Epithelial cell of proximal tubule (primary cell): Measurements from ENCODE around the gene MINK1. TPM values are rescaled to one million over a fixed set of nuclear protein-coding genes. Genes with fewer than 3 reads are reported as not detected.

Source experiments
- DNase-seq: peaks from one replicate; pipeline ENCODE4 v3.0.0-alpha.2; 2011; ENCODE audit warnings: low read depth
- H3K4me3 ChIP-seq: 2 replicates; pipeline ENCODE4 v1.5.1; 2011; ENCODE audit warnings: low read depth, mild to moderate bottlenecking, low read length
- total RNA-seq: library from RNA; depleted of rRNA; stranded (reverse); fragments of >200 nt; gene quantifications from 2 replicates; pipeline ENCODE4 v1.2.3, GENCODE V29; 2015
- TF ChIP-seq, protein P1 (sequence below): conservative IDR thresholded peaks from 2 replicates; pipeline ENCODE4 v1.5.1; 2012; ENCODE audit warnings: low read depth, mild to moderate bottlenecking, low read length

Gene MINK1
- total RNA-seq, 1 donor from 2014 or later, result 39.9 TPM

DNA sequence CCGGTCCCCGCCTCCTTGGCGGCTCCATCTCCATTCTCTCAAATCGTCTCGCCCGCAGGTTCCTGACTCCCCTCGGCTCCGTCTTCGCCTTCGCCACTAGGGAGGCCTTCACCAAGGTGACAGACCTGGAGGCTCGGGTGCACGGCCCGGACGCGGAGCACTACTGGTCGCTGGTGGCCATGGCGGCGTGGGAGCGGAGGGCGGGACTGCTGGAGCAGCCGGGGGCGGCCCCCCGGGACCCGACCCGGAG, 43.5 kb upstream of the MINK1 start:
- DNase-seq, result no peak
- peak overlapping the region; percentile 65 for H3K4me3 ChIP-seq
- TF ChIP-seq, protein P1, sequence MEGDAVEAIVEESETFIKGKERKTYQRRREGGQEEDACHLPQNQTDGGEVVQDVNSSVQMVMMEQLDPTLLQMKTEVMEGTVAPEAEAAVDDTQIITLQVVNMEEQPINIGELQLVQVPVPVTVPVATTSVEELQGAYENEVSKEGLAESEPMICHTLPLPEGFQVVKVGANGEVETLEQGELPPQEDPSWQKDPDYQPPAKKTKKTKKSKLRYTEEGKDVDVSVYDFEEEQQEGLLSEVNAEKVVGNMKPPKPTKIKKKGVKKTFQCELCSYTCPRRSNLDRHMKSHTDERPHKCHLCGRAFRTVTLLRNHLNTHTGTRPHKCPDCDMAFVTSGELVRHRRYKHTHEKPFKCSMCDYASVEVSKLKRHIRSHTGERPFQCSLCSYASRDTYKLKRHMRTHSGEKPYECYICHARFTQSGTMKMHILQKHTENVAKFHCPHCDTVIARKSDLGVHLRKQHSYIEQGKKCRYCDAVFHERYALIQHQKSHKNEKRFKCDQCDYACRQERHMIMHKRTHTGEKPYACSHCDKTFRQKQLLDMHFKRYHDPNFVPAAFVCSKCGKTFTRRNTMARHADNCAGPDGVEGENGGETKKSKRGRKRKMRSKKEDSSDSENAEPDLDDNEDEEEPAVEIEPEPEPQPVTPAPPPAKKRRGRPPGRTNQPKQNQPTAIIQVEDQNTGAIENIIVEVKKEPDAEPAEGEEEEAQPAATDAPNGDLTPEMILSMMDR, result no peak

DNA sequence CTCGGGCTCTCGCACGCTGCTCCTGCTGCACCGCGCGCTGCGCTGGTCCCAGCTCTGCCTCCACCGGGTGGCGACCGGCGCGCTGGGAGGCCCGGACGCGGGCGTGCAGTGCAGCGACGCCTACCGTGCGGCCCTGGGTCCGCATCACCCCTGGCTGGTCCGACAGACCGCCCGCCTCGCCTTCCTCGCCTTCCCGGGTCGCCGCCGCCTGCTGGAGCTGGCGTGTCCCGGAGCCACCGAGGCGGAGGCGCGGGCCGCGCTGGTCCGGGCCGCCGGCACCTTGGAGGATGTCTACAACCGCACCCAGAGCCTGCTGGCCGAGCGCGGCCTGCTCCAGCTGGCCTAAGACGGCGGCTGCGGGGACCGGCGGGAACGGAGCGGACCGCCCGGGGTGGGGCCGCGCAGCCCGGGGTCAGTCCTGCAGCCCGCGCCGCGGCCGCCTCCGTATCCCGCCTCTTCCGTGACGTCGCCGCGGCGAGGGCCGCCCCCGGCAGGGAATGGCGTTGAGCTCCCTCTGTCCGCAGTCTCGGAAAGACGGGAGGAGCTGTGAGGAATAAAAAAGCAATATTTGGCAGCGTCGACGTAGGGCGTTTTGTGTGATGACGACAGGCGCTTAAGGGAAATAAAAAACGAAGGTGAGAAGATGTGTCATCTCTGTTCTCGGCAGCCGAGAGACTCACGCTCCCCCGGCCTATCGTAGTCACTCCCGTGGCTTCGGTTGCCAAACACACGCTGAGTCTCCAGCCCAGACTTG, 43.0 kb upstream of the MINK1 start:
- peak; percentile 32 for DNase-seq
- peak overlapping the region; percentile 65 for H3K4me3 ChIP-seq
- TF ChIP-seq, protein P1, result peak; percentile 57

DNA sequence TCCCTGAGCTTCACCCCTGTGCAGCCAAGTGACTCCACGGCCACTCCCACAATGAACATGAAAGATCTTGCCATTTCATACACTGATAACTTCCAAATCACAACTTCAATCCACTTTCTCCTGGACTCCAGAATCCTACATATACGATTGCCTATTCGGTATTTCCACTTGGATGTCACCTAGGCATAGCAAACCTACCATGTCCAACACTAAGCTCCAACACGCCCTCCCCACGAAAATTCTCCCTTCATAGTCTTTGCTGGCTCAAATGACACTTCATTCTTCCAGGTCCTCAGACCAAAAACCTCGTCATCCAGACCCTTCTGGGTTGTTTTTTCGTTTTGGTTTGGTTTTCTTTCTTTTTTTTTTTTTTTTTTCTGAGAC, 42.4 kb upstream of the MINK1 start:
- TF ChIP-seq, protein P1, result no peak
- peak overlapping the region; percentile 65 for H3K4me3 ChIP-seq
- DNase-seq, result no peak

DNA sequence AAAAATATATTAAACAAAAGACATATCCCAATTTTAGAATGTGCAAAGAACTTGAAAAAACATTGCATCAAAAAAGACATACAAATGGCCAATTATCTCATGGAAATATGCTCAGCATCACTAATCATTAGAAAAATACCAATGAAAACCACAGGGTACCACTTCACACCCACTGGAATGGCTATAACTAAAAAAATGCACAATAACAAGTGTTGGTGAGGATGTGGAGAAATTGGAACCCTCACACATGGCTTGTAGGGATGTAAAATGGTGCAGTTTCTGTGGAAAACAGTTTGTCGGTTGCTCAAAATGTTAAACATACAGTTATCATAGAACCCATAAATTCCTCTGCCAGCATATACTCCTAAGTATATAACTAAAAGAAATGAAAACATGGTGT, 38.0 kb upstream of the MINK1 start:
- DNase-seq, result no peak
- H3K4me3 ChIP-seq, result no peak overlapping the region

DNA sequence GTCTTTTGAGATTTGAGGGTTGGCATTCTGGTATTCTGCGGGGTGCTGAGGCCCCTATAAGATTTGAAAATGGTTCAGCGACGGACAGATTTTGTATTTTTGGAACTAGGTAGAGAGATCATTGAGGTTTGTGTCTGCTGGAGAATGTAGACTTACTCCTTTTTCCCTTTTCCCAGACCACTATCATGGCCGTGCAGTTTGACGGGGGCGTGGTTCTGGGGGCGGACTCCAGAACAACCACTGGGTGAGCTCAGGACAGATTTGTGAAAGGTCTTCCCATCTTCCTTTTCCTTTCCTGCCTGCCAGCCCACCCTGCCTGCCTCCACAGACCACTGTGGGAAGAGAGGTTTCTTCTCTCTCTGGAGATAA, 36.6 kb upstream of the MINK1 start:
- H3K4me3 ChIP-seq, result peak overlapping the region; percentile 95
- TF ChIP-seq, protein P1, result no peak
- no peak for DNase-seq

More for the DNA sequence above, 38.0 kb upstream of the MINK1 start:
- TF ChIP-seq, protein P1, result no peak

DNA sequence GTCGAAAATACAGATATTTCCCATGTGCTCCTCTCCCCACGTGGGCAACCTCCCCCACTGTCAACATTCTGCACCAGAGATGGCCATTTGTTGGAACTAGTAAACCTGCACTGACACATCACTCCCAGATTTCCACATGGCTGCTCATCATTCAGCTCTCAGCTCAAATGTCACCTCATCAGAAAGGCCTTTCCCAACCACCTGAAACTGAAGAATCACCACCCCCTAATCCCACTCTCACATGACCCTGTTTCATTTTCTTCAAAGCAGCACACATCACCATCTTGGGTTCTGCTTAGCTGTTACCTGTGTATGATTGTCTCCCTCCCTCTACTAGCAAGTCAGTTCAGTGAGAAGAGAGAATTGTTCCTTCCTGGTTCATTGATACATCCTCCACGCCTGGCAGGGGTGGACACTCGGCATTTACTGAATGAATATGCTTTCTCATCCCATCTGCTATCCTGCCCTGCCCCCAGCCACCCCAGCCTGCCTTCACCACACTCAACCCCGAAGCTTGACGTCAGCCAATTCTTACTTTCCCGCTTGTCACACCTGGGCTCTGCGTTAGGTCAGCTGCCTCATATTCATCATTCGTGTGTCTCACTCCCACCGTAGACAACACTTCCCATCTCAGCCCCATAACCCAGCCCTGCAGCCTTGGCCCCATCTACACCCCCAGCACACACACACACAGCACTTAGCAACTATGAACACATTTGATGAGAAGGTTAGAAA, 32.5 kb upstream of the MINK1 start:
- H3K4me3 ChIP-seq, result no peak overlapping the region
- DNase-seq, result no peak
- TF ChIP-seq, protein P1, result no peak

DNA sequence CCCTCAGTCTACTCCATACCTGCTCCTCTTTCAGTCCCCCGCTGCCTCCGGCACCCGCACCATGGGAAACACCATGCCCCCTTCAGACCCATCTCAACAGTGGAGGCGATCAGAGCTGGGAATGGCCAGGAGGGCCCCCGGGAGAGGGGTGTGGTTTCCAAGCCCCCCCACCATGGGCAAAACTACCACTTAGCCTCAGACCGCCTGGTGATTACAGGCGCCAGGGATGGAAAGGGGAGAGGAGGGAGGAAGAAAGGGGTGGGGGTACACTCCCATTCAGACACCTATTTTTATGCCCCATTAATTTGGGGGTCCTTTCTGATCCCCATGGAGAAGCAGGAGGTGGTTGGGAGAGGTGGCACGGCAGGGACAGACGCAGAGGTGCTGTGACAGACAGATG, 30.9 kb upstream of the MINK1 start, which contains the start of gene C17orf114:
Gene C17orf114 (minus strand): TSS at position 101 of the 400 bp plus-strand sequence.
- TF ChIP-seq, protein P1, result no peak
- DNase-seq, result no peak
- H3K4me3 ChIP-seq, result no peak within 1 kb of the TSS
